Upper lobe of left lung (tissue), 4 donors: ENCODE results near the gene CRYBB1.

Experiments used
- CTCF ChIP-seq, 6 experiments: fragments of 450-650 bp in 4 of 6; fragments of 200-600 bp in 2 of 6; sonication (generic) in 2 of 6; IDR thresholded peaks; one replicate each; pipeline ENCODE4 v1.5.1; 2016 to 2019; ENCODE audit warnings: antibody characterized with exemption in 6 of 6
- EP300 ChIP-seq, 4 donors: sonication (generic); formaldehyde crosslinking; IDR thresholded peaks; one replicate each; pipeline ENCODE4 v1.5.1; 2017; ENCODE audit warnings: antibody characterized with exemption in 4 of 4, control low read depth in 2 of 4
- POLR2A ChIP-seq, 4 donors: fragments of 450-650 bp; IDR thresholded peaks; one replicate each; pipeline ENCODE4 v1.5.1; 2016 to 2017; ENCODE audit warnings: antibody characterized with exemption in 4 of 4, mild to moderate bottlenecking in 2 of 4

GRCh38 chr22:26561756-26562417 is 55.9 kb downstream of the CRYBB1 start:
- TF ChIP-seq POLR2A (IDR thresholded peaks at IDR 0.05) = no peak
- no peak for TF ChIP-seq CTCF (IDR thresholded peaks at IDR 0.05)
- no peak for TF ChIP-seq EP300 (IDR thresholded peaks at IDR 0.05)
